GM12875 (cell line): ENCODE results near the gene TMEM59.

ENCODE experiments used
- H3K4me3 ChIP-seq: one replicate; pipeline ENCODE4 v1.5.1; 2011; ENCODE audit warnings: low read depth, low read length, control low read depth
- TF ChIP-seq, protein P1 (sequence below): IDR thresholded peaks from 2 replicates; pipeline ENCODE4 v1.5.1; 2011; ENCODE audit warnings: low read depth, mild to moderate bottlenecking, control low read depth, inconsistent platforms, low read length, moderate library complexity, borderline replicate concordance; ENCODE audit not compliant: insufficient read depth

TMEM59 gene

DNA sequence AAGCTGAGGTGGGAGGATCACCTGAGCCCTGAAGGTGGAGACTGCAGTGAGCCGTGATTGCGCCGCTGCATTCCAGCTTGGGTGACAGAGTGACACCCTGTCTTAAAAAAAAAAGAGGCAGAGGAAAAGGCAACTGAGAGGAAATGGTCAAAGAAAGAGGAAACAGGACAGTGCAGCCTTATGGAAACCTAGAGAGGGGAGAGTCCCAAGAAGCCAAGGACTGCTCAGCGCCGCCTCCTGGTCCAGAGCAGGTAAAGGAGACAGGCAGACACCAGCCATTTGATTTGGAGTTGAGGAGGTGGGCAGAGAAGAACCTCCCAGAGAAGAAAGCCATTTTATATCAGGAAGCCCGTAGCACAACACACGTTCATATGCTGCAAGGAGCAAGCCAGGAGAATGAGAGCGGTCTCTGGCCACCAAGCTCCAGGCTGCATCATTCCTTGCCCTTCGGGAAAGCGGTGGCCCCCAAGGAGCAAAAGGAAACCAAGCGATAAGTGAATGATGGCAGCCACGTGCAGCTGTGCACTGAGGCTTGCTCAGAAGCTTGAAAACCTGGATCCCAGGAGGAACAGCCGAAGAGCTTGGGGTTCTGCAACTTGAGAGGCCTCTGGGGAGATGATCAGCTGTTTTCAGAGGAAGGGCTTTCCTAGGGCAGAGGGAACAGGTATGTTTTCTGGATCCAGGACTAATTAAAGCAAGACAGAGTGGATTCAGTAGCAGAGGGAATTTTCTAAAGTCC, 73.1 kb downstream of the TMEM59 start:
- TF ChIP-seq, protein P1, sequence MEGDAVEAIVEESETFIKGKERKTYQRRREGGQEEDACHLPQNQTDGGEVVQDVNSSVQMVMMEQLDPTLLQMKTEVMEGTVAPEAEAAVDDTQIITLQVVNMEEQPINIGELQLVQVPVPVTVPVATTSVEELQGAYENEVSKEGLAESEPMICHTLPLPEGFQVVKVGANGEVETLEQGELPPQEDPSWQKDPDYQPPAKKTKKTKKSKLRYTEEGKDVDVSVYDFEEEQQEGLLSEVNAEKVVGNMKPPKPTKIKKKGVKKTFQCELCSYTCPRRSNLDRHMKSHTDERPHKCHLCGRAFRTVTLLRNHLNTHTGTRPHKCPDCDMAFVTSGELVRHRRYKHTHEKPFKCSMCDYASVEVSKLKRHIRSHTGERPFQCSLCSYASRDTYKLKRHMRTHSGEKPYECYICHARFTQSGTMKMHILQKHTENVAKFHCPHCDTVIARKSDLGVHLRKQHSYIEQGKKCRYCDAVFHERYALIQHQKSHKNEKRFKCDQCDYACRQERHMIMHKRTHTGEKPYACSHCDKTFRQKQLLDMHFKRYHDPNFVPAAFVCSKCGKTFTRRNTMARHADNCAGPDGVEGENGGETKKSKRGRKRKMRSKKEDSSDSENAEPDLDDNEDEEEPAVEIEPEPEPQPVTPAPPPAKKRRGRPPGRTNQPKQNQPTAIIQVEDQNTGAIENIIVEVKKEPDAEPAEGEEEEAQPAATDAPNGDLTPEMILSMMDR: no peak
- H3K4me3 ChIP-seq: no peak overlapping the region
